ENCODE data around the gene UBXN2A. TPM values are rescaled to one million over a fixed set of nuclear protein-coding genes. Genes with fewer than 3 reads are reported as not detected.

UBXN2A gene, protein sequence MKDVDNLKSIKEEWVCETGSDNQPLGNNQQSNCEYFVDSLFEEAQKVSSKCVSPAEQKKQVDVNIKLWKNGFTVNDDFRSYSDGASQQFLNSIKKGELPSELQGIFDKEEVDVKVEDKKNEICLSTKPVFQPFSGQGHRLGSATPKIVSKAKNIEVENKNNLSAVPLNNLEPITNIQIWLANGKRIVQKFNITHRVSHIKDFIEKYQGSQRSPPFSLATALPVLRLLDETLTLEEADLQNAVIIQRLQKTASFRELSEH
- 10 to 100 TPM in 3 of 4 donors, 1 to 10 TPM in 1; 8.4 to 16.1 (median 13.5) TPM for total RNA-seq

DNA sequence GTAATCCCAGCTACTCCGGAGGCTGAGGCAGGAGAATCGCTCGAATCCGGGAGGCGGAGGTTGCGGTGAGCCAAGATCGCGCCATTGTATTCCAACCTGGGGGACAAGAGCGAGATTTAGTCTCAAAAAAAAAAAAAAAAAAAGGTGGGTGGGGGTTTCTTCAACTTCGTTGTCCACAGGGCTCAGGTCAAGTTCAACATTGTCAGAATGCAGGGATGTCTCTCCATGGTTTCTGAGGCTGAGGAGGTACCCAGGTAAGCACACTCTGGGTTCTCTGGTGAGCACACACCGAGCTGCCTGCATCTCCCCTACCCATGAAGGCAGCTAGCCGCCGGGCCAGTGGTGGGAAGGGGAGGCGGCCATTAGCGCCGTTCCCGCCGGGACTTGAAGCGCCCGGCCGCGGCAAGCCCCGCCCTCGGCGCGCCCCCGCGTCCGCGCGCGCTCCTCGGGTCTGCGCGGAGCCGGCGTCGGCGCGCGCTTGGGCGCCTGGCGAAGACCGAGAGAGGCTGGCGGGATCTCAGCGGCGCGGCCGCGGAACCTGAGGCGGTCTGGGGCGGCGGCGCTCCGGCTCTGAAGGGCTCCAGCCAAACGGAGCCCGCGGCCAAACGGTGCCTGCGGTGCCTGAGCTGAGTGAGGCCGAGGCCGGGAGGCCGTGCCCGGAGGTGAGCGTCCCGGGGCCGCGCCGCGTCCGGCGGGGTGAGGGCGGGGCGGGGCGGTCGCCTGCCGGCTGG is at the start of gene UBXN2A:
Gene UBXN2A, plus strand, starts transcription at position 477 of the 731 bp plus-strand sequence. CDS start 17,852 bp downstream, outside the sequence.
- ATAC-seq (ENCODE audit: low FRiP score), result peak; percentile 93
- peak; percentile 28 for DNase-seq (ENCODE audit: low spot score)
- TF ChIP-seq, protein P1, sequence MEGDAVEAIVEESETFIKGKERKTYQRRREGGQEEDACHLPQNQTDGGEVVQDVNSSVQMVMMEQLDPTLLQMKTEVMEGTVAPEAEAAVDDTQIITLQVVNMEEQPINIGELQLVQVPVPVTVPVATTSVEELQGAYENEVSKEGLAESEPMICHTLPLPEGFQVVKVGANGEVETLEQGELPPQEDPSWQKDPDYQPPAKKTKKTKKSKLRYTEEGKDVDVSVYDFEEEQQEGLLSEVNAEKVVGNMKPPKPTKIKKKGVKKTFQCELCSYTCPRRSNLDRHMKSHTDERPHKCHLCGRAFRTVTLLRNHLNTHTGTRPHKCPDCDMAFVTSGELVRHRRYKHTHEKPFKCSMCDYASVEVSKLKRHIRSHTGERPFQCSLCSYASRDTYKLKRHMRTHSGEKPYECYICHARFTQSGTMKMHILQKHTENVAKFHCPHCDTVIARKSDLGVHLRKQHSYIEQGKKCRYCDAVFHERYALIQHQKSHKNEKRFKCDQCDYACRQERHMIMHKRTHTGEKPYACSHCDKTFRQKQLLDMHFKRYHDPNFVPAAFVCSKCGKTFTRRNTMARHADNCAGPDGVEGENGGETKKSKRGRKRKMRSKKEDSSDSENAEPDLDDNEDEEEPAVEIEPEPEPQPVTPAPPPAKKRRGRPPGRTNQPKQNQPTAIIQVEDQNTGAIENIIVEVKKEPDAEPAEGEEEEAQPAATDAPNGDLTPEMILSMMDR (IDR thresholded peaks at IDR 0.05), result no peak

DNA sequence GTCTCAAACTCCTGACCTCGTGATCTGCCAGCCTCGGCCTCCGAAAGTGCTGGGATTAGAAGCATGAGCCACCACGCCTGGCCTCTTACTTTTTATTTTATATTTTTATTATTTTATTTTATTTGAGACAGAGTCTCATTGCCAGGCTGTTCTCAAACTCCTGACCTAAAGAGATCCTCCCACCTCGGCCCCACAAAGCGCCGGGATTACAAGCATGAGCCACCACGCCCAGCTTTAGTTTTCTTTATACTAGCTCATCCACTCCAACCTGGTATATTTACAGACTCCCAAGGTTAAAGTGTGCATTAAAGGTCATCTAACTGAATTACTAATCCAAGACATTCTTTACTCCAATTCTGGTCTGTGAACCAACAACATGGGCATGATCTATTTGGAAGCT is 40.1 kb upstream of the UBXN2A start:
- TF ChIP-seq, protein P1 (IDR thresholded peaks at IDR 0.05), result no peak
- DNase-seq (ENCODE audit: low spot score) (no peak), ATAC-seq (ENCODE audit: low FRiP score) (no peak)

DNA sequence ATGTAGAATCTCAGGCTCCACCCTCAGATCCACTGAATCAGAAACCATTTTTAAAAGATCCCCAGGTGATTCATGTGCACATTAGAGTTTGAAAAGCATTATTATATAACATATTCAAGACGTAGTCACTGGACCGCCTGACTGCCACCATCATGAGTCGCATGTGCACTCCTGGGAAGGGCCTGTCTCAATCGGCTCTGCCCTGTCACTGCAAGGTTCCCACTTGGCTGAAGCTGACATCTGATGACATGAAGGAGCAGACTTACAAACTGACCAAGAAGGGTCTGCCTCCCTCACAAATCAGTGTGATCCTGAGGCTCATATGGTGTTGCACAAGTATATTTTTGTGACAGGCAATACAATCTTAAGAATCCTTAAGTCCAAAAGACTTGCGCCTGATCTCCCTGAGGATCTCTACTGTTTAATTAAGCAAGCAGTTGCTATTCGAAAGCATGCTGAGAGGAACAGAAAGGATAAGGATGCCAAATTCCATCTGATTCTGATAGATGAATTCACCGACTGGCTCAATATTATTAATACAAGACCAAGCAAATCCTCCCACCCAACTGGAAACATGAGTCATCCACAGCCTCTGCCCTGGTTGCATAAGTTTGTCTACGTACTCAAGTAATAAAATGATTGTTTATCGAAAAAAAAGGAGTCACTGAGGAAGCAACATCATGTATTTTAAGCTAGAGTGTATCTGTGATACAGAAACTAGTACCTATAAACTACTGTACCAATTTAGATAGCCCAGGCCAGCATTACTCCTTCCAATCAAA is 39.5 kb upstream of the UBXN2A start:
- TF ChIP-seq, protein P1 (IDR thresholded peaks at IDR 0.05), result no peak
- ATAC-seq (ENCODE audit: low FRiP score) (peak; percentile 79), DNase-seq (ENCODE audit: low spot score) (no peak)

DNA sequence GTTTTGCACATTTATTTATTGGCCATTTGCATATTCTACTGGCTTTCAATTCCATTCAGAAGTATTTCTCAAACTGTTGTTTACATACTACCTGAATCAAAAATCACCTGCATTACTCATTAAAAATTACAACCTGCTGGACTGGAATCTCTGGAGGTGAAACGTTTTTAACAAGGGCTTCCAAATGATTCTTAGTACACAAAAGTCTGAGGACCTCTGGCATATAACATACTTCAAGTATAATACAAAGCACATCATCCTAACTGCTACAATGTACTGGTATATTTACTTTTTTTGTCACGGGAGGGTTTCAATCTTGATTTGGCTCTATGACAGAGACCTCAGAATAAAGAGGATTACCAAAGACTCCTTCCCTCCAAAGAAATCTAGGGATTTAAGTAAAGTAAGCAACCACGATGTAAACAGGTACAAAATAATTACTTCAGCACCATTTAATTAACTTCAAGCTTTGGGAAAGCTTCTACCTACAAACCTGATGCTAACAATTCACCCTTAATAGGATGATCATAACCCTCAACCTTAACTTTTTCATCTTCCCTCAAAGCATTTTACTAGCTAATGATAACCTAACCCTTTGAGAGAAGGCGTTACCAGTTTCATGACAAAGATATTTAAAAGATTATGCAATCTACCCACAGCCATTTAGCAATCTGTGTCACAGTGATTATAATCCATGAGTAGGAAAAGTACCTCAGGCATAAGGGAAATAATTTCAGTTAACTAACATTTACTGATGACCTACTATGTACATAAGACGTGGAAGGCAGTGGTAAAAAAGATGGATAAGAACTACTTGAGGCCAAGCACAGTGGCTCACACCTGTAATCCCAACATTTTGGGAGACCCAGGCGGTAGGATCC is 38.1 kb upstream of the UBXN2A start:
- DNase-seq (ENCODE audit: low spot score), result no peak
- TF ChIP-seq, protein P1 (IDR thresholded peaks at IDR 0.05), result no peak
- no peak for ATAC-seq (ENCODE audit: low FRiP score)

DNA sequence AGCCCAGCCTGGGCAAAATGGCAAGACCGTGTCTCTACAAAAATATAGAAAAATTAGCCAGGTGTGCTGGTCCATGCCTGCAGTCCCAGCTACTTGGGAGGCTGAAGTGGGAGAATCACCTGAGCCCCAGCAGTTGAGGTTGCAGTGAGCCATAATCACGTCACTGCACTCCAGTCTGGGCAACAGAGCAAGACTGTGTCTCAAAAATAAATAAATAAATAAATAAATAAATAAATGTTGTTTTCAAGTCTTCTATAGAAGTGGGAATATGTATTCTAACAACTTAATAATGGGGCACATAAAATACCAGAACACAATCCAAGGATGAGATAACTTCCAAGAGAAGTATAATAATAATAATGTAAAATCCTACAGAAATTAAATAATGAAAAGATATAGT is 37.2 kb upstream of the UBXN2A start:
- TF ChIP-seq, protein P1 (IDR thresholded peaks at IDR 0.05), result no peak
- DNase-seq (ENCODE audit: low spot score) (no peak), ATAC-seq (ENCODE audit: low FRiP score) (no peak)

DNA sequence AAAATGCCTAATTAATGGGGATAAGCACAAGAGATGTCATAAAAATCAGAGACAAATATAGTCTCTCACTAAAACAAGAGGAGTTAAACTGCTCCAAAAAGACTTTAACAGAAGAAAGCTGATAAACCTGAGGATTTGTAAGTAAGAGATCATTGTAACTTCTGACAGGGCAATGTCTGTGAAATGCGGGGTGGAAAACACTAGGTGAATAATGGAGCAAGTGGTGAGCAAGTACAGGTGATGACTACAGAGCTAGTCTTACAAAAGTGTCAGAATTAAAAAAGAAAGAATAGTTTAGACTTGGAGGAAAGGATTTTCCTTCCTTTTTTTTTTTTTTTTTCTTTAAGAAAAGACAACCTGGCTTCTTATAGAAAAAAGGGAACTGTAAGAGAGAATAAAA is 36.0 kb upstream of the UBXN2A start:
- TF ChIP-seq, protein P1 (IDR thresholded peaks at IDR 0.05), result no peak
- peak; percentile 76 for ATAC-seq (ENCODE audit: low FRiP score)
- DNase-seq (ENCODE audit: low spot score), result no peak
